AG09309 (cell line): ENCODE measurements around the gene EPC1.

Source experiments
- DNase-seq: peaks from one replicate; pipeline ENCODE4 v3.0.0-alpha.2; 2010; ENCODE audit warnings: low read depth
- H3K4me3 ChIP-seq: 2 replicates; pipeline ENCODE4 v1.5.1; 2011; ENCODE audit warnings: mild to moderate bottlenecking, low read depth, low read length, moderate library complexity; ENCODE audit not compliant: control insufficient read depth
- CTCF ChIP-seq: IDR thresholded peaks from 2 replicates; pipeline ENCODE4 v1.5.1; 2011; ENCODE audit warnings: mild to moderate bottlenecking, low read depth, low read length, inconsistent platforms; ENCODE audit not compliant: insufficient read depth, control insufficient read depth; ENCODE audit errors: missing control alignments

Gene EPC1

GRCh38 chr10:32298075-32298812 is 48.7 kb downstream of the EPC1 start:
- DNase-seq, result peak; percentile 35
- no peak overlapping the region for H3K4me3 ChIP-seq
- TF ChIP-seq CTCF, result no peak

DNA sequence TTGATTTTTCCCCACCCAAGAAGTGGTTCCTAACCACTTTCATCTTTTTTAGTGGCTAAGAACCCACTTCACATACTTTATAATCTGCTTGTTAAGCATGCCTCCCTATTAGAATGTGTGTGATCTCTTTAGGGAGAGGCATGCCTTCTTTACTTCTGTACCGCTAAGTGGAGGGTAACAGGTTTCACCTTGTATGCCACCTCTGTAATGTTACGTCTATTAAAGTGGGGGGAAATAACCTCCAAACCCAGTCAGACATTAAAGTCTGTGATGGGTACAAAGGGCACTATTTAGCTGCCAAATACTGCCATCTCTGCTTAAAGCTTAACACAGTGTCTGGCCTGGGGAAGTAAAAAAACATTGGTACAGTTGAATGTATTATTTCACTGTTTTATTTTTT is 51.9 kb downstream of the EPC1 start:
- TF ChIP-seq CTCF, result no peak
- DNase-seq, result no peak
- H3K4me3 ChIP-seq, result no peak overlapping the region

- TF ChIP-seq CTCF, result no peak
- DNase-seq, result no peak
- no peak overlapping the region for H3K4me3 ChIP-seq
Measured at GRCh38 chr10:32293581-32293980, 53.4 kb downstream of the EPC1 start.

DNA sequence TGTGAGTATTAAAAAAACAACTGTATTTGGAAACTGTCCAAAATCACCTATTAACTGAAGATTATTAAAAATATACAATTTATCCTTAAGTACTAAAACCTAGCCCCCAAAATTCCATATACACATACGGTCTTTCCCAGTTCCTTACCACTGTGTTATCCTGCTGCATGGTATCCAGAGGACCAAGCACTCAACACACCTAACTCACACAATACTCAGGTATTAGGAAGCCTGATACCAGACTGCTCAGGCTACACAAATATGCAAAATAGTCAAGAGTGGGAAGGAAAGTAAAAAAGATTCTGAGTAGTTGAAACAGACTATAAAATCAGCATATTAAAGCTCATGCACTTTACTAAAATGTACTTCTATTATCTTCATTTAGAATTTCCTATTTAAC is 67.2 kb downstream of the EPC1 start:
- H3K4me3 ChIP-seq, result no peak overlapping the region
- TF ChIP-seq CTCF, result no peak
- no peak for DNase-seq

DNA sequence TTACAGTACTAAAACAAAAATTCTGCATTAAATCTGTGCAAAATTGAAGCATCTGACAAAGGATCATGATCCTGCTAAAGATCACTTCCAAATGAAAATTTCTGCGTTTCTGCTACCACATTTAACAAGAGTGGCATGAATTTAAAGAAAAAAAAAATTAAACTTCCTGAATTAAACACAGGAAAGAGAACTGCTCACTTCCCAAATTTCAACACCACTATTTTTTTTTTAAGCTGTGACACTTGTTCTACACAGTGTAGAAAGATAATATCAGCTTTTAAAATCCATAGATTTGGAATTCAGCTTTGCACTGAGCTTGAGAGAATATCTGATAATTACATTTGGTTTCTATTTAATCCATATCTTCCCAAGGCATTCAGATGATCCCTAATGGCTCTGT is 73.6 kb downstream of the EPC1 start:
- no peak for DNase-seq
- no peak for TF ChIP-seq CTCF
- no peak overlapping the region for H3K4me3 ChIP-seq

- no peak overlapping the region for H3K4me3 ChIP-seq
- no peak for TF ChIP-seq CTCF
- DNase-seq, result peak; percentile 8
Measured at GRCh38 chr10:32271617-32272016, 75.3 kb downstream of the EPC1 start.
